ENCODE data around the gene PDIA2. TPM values are rescaled to one million over a fixed set of nuclear protein-coding genes. Genes with fewer than 3 reads are reported as not detected.
A peak's percentile ranks its signal among the peaks of the same experiment; 100 is the strongest.
"Not testable (repeated sequence)": the region's sequence is repeated elsewhere in the genome, so short reads cannot be mapped to it uniquely, and the experiment has no call there.

The PDIA2 gene
- total RNA-seq, 2 donors from 2014 or later, result 0.99 TPM; not detected in 1

GRCh38 chr16:267562-267961, 15.4 kb upstream of the PDIA2 start:
- DNase-seq; H3K27me3 Mint-ChIP-seq; H3K27ac Mint-ChIP-seq; H3K4me1 Mint-ChIP-seq; H3K36me3 Mint-ChIP-seq (ENCODE audit: low read depth); H3K4me3 Mint-ChIP-seq; ATAC-seq; H3K9me3 ChIP-seq (ENCODE audit: control insufficient read depth, low read length, poor library complexity, severe bottlenecking): not testable (repeated sequence)

- no peaks in the 10 kb centered on the region for H3K36me3 Mint-ChIP-seq (ENCODE audit: low read depth)
- H3K4me1 Mint-ChIP-seq, result peaks cover 2% of the 10 kb centered on the region
- no peak overlapping the region for H3K4me3 Mint-ChIP-seq
- ATAC-seq (no peak), DNase-seq (no peak)
- no peaks in the 10 kb centered on the region for H3K27me3 Mint-ChIP-seq
- no peaks in the 10 kb centered on the region for H3K9me3 ChIP-seq (ENCODE audit: control insufficient read depth, low read length, poor library complexity, severe bottlenecking)
- H3K27ac Mint-ChIP-seq, result no peak overlapping the region
Measured at GRCh38 chr16:268141-269053, 14.6 kb upstream of the PDIA2 start.

- ATAC-seq (no peak), DNase-seq (no peak)
- Mint-ChIP-seq H3K4me1 (peaks cover 2% of the 10 kb centered on the region), H3K4me3 (no peak overlapping the region), H3K36me3 (ENCODE audit: low read depth) (no peaks in the 10 kb centered on the region), H3K27me3 (no peaks in the 10 kb centered on the region), H3K27ac (no peak overlapping the region)
- no peaks in the 10 kb centered on the region for H3K9me3 ChIP-seq (ENCODE audit: control insufficient read depth, low read length, poor library complexity, severe bottlenecking)
Measured at GRCh38 chr16:269061-269796, 13.7 kb upstream of the PDIA2 start.

- H3K9me3 ChIP-seq (ENCODE audit: control insufficient read depth, low read length, poor library complexity, severe bottlenecking), result no peaks in the 10 kb centered on the region
- no peak for DNase-seq
- Mint-ChIP-seq H3K27ac (no peak overlapping the region), H3K4me3 (no peak overlapping the region), H3K27me3 (no peaks in the 10 kb centered on the region), H3K36me3 (ENCODE audit: low read depth) (no peaks in the 10 kb centered on the region), H3K4me1 (peaks cover 2% of the 10 kb centered on the region)
- no peak for ATAC-seq
Measured at GRCh38 chr16:270381-271255, 12.3 kb upstream of the PDIA2 start.

- no peak overlapping the region for H3K4me3 Mint-ChIP-seq
- no peaks in the 10 kb centered on the region for H3K4me1 Mint-ChIP-seq
- DNase-seq, result no peak
- H3K9me3 ChIP-seq (ENCODE audit: control insufficient read depth, low read length, poor library complexity, severe bottlenecking), result no peaks in the 10 kb centered on the region
- no peaks in the 10 kb centered on the region for H3K36me3 Mint-ChIP-seq (ENCODE audit: low read depth)
- peaks cover 7% of the 10 kb centered on the region for H3K27me3 Mint-ChIP-seq
- H3K27ac Mint-ChIP-seq, result no peak overlapping the region
- ATAC-seq, result no peak
Measured at GRCh38 chr16:272633-273546, 10.1 kb upstream of the PDIA2 start.

GRCh38 chr16:273547-274421, 9.2 kb upstream of the PDIA2 start:
- no peaks in the 10 kb centered on the region for H3K36me3 Mint-ChIP-seq (ENCODE audit: low read depth)
- H3K4me1 Mint-ChIP-seq, result peaks cover 1% of the 10 kb centered on the region
- ATAC-seq (no peak), DNase-seq (no peak)
- H3K27me3 Mint-ChIP-seq, result peaks cover 7% of the 10 kb centered on the region
- no peak overlapping the region for H3K27ac Mint-ChIP-seq
- H3K4me3 Mint-ChIP-seq, result no peak overlapping the region
- H3K9me3 ChIP-seq (ENCODE audit: control insufficient read depth, low read length, poor library complexity, severe bottlenecking), result no peaks in the 10 kb centered on the region

GRCh38 chr16:275041-275641, 7.8 kb upstream of the PDIA2 start:
- Mint-ChIP-seq H3K27ac (no peak overlapping the region), H3K4me1 (peaks cover 2% of the 10 kb centered on the region), H3K27me3 (peaks cover 7% of the 10 kb centered on the region), H3K4me3 (peak overlapping the region; percentile 70), H3K36me3 (ENCODE audit: low read depth) (no peaks in the 10 kb centered on the region)
- no peak for DNase-seq
- no peaks in the 10 kb centered on the region for H3K9me3 ChIP-seq (ENCODE audit: control insufficient read depth, low read length, poor library complexity, severe bottlenecking)
- peak; percentile 28 for ATAC-seq

GRCh38 chr16:275786-276232, 7.2 kb upstream of the PDIA2 start, which contains the start of gene RGS11:
Gene RGS11 (minus strand): TSS chr16:275944. CDS start chr16:275911, 33 bp downstream.
- H3K4me3 Mint-ChIP-seq, result peak within 1 kb of the TSS; percentile 82
- no peaks in the 10 kb centered on the region for H3K36me3 Mint-ChIP-seq (ENCODE audit: low read depth)
- no peak for ATAC-seq
- H3K27me3 Mint-ChIP-seq, result peaks cover 7% of the 10 kb centered on the region
- no peak for DNase-seq
- peak within 1 kb of the TSS; percentile 24 for H3K27ac Mint-ChIP-seq
- peaks cover 2% of the 10 kb centered on the region for H3K4me1 Mint-ChIP-seq
- H3K9me3 ChIP-seq (ENCODE audit: control insufficient read depth, low read length, poor library complexity, severe bottlenecking), result no peaks in the 10 kb centered on the region

GRCh38 chr16:276426-277077, 6.4 kb upstream of the PDIA2 start:
- peaks cover 7% of the 10 kb centered on the region for H3K27me3 Mint-ChIP-seq
- H3K27ac Mint-ChIP-seq, result peak overlapping the region; percentile 24
- no peak for DNase-seq
- peak overlapping the region; percentile 82 for H3K4me3 Mint-ChIP-seq
- no peak for ATAC-seq
- H3K9me3 ChIP-seq (ENCODE audit: control insufficient read depth, low read length, poor library complexity, severe bottlenecking), result no peaks in the 10 kb centered on the region
- no peaks in the 10 kb centered on the region for H3K36me3 Mint-ChIP-seq (ENCODE audit: low read depth)
- H3K4me1 Mint-ChIP-seq, result peaks cover 5% of the 10 kb centered on the region

GRCh38 chr16:278863-279366, 4.0 kb upstream of the PDIA2 start:
- Mint-ChIP-seq H3K27ac (no peak overlapping the region), H3K4me1 (peaks cover 5% of the 10 kb centered on the region), H3K36me3 (ENCODE audit: low read depth) (no peaks in the 10 kb centered on the region), H3K27me3 (peaks cover 7% of the 10 kb centered on the region), H3K4me3 (no peak overlapping the region)
- ATAC-seq, result peak; percentile 83
- H3K9me3 ChIP-seq (ENCODE audit: control insufficient read depth, low read length, poor library complexity, severe bottlenecking), result no peaks in the 10 kb centered on the region
- DNase-seq, result no peak

Measured in T-helper 17 cell (primary cell).